Fibroblast of lung (primary cell): ENCODE data around the gene CCND2.
A peak's percentile ranks its signal among the peaks of the same experiment; 100 is the strongest.

ENCODE experiments used
- EZH2 ChIP-seq: IDR thresholded peaks from 2 replicates; pipeline ENCODE4 v1.5.1; 2012; ENCODE audit warnings: low read length, control low read depth, mild to moderate bottlenecking; ENCODE audit errors: missing control alignments
- TF ChIP-seq, protein P1 (sequence below), 2 donors: IDR thresholded peaks in 1 of 2; conservative IDR thresholded peaks in 1 of 2; 1 replicate in 1 of 2; 2 replicates in 1 of 2; pipeline ENCODE4 v1.5.1; 2011 to 2012; ENCODE audit warnings: low read length in 2 of 2, control low read depth in 1 of 2, inconsistent platforms in 1 of 2, low read depth in 1 of 2, mild to moderate bottlenecking in 1 of 2

DNA sequence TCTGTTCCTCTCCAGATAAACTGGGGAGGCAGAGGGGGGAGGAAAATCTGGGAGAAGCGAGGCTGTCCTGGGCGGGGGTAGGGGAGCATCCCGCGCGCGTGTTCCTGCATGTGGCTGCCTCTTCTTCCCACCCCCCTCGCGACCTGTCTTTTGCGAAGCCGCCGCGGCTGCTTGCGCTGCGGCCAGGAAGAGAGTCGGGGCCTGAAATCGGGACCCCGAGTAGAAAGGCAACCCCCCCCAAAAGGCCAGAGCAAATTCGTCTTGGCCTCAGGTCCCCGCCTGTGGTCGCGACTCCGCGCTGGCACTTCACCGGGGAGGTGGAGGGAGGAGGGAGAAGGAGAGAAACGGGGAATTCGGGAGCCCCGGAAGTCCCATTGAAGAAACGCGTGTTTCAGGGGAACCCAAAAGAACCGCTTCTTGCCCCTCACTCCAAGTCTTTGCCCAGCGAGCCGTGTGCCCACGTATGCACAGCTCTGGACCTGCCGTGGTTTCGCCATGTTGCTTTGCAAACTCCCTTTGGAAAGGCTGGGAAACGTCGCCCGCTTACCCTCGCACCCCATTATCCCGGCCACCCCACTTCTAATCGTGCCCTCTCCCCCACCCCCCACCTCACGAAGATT is 944 bp downstream of the CCND2 start:
- peak; percentile 98 for TF ChIP-seq EZH2
- TF ChIP-seq, protein P1, sequence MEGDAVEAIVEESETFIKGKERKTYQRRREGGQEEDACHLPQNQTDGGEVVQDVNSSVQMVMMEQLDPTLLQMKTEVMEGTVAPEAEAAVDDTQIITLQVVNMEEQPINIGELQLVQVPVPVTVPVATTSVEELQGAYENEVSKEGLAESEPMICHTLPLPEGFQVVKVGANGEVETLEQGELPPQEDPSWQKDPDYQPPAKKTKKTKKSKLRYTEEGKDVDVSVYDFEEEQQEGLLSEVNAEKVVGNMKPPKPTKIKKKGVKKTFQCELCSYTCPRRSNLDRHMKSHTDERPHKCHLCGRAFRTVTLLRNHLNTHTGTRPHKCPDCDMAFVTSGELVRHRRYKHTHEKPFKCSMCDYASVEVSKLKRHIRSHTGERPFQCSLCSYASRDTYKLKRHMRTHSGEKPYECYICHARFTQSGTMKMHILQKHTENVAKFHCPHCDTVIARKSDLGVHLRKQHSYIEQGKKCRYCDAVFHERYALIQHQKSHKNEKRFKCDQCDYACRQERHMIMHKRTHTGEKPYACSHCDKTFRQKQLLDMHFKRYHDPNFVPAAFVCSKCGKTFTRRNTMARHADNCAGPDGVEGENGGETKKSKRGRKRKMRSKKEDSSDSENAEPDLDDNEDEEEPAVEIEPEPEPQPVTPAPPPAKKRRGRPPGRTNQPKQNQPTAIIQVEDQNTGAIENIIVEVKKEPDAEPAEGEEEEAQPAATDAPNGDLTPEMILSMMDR (conservative IDR thresholded peaks at IDR 0.05 in 1 of 2, IDR thresholded peaks at IDR 0.05 in 1 of 2; ENCODE audit: low read depth in 1 of 2, low read length in 2 of 2), result no peak
